A172 (cell line): Measurements from ENCODE around the gene MIS18BP1. TPM values are rescaled to one million over a fixed set of nuclear protein-coding genes. Genes with fewer than 3 reads are reported as not detected.
A peak's percentile ranks its signal among the peaks of the same experiment; 100 is the strongest.
"Not testable (repeated sequence)": the region's sequence is repeated elsewhere in the genome, so short reads cannot be mapped to it uniquely, and the experiment has no call there.

Source experiments
- DNase-seq: peaks from one replicate; pipeline ENCODE4 v3.0.0-alpha.2; 2015; ENCODE audit warnings: low spot score
- total RNA-seq: library from RNA; depleted of rRNA; stranded (reverse); fragments of >200 nt; shearing (Covaris generic); gene quantifications from 2 replicates; pipeline ENCODE4 v1.2.3, GENCODE V29; 2014

The MIS18BP1 gene
- total RNA-seq, 1 experiment from 2014 or later = 43.4 TPM

- no peak for DNase-seq
These were observed 6.3 kb downstream of the MIS18BP1 start for GRCh38 chr14:45246691-45247090.

- no peak for DNase-seq
These were observed 6.9 kb downstream of the MIS18BP1 start for GRCh38 chr14:45246151-45246550.

GRCh38 chr14:45242706-45243105 lies 10.3 kb downstream of the MIS18BP1 start:
- DNase-seq = no peak

- DNase-seq = no peak
These were observed 14.0 kb downstream of the MIS18BP1 start for GRCh38 chr14:45238988-45239387.

GRCh38 chr14:45227566-45227965 lies 25.4 kb downstream of the MIS18BP1 start:
- no peak for DNase-seq

GRCh38 chr14:45222485-45223262 lies 30.3 kb downstream of the MIS18BP1 start:
- DNase-seq = no peak

- DNase-seq = not testable (repeated sequence)
These were observed 38.7 kb downstream of the MIS18BP1 start for GRCh38 chr14:45214341-45214740.

- not testable (repeated sequence) for DNase-seq
These were observed 39.3 kb downstream of the MIS18BP1 start for GRCh38 chr14:45213716-45214115.

- DNase-seq = no peak
These were observed 40.8 kb downstream of the MIS18BP1 start for GRCh38 chr14:45212231-45212630.

GRCh38 chr14:45211295-45211694 lies 41.7 kb downstream of the MIS18BP1 start:
- no peak for DNase-seq

GRCh38 chr14:45210159-45210558 lies 42.8 kb downstream of the MIS18BP1 start:
- DNase-seq = no peak

- no peak for DNase-seq
These were observed 48.8 kb downstream of the MIS18BP1 start for GRCh38 chr14:45204241-45204640.

- no peak for DNase-seq
These were observed 51.1 kb downstream of the MIS18BP1 start for GRCh38 chr14:45201905-45202304.

- peak; percentile 16 for DNase-seq
These were observed 53.8 kb downstream of the MIS18BP1 start for GRCh38 chr14:45199230-45199629.

GRCh38 chr14:45198551-45198950 lies 54.5 kb downstream of the MIS18BP1 start:
- peak; percentile 57 for DNase-seq

- DNase-seq = no peak
These were observed 58.0 kb downstream of the MIS18BP1 start for GRCh38 chr14:45194964-45195363.

GRCh38 chr14:45185100-45185814 lies 67.7 kb downstream of the MIS18BP1 start:
- DNase-seq = no peak

GRCh38 chr14:45181806-45182205 lies 71.2 kb downstream of the MIS18BP1 start:
- DNase-seq = no peak

GRCh38 chr14:45181329-45181728 lies 71.7 kb downstream of the MIS18BP1 start:
- DNase-seq = peak; percentile 6

GRCh38 chr14:45177076-45177475 lies 75.9 kb downstream of the MIS18BP1 start:
- DNase-seq = no peak

GRCh38 chr14:45169906-45170305 lies 83.1 kb downstream of the MIS18BP1 start:
- no peak for DNase-seq

- DNase-seq = no peak
These were observed 96.9 kb downstream of the MIS18BP1 start for GRCh38 chr14:45156067-45156466.
